ENCODE results near the gene PERM1.

Gene PERM1

DNA sequence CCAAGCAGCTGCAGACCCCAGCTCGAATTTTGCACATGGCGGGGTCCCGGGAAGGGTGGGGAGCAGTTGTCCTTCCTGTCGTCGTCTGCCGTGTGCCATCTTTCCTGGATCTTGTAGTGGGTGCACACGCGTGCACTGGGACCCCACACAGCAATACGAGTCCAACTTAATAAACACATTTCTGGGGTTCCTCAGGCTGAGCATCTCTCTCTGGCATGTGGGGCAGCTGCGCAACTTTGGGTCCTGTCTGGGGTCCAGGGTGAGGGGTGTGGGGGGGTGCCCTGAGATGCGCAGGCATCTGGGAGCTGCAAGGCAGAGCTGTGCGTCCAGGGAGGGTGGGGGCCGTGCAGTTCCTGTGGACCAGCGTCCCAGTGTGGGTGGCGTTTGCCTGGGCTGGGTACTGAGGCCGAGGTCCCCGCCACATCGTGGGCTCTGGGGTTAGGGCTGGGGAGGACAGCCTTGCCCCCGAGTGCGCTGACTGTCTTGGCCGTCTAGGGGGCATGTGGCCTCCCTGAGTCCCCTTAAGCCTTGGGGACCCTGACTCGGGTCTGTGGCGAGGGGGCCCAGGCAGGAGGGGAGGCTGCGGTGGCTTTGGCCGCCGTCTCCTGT, 16.3 kb downstream of the PERM1 start:
- no peaks in the 10 kb centered on the region for H3K36me3 ChIP-seq (ENCODE audit: control insufficient read depth in 1 of 2, insufficient read depth in 2 of 2, low read length in 2 of 2)
- no peak overlapping the region for H3K4me3 ChIP-seq (ENCODE audit: low read depth in 1 of 2, low read length in 2 of 2)
- H3K4me1 ChIP-seq (ENCODE audit: control insufficient read depth in 1 of 2, insufficient read depth in 2 of 2, low read length in 2 of 2), result peaks cover 7 to 23% of the 10 kb centered on the region in 2 donors
- H3K9me3 ChIP-seq (ENCODE audit: control insufficient read depth in 1 of 2, low read length in 2 of 2), result no peaks in the 10 kb centered on the region
- H3K27ac ChIP-seq (ENCODE audit: low read depth, low read length), result no peak overlapping the region
- H3K27me3 ChIP-seq (ENCODE audit: control insufficient read depth in 1 of 2, insufficient read depth in 2 of 2, low read length in 2 of 2), result peaks cover 19% of the 10 kb centered on the region in 2 donors
- peak overlapping the region in 1 of 2 donors; percentile 52 for H3K9ac ChIP-seq (ENCODE audit: low read depth in 1 of 2, low read length in 2 of 2)

DNA sequence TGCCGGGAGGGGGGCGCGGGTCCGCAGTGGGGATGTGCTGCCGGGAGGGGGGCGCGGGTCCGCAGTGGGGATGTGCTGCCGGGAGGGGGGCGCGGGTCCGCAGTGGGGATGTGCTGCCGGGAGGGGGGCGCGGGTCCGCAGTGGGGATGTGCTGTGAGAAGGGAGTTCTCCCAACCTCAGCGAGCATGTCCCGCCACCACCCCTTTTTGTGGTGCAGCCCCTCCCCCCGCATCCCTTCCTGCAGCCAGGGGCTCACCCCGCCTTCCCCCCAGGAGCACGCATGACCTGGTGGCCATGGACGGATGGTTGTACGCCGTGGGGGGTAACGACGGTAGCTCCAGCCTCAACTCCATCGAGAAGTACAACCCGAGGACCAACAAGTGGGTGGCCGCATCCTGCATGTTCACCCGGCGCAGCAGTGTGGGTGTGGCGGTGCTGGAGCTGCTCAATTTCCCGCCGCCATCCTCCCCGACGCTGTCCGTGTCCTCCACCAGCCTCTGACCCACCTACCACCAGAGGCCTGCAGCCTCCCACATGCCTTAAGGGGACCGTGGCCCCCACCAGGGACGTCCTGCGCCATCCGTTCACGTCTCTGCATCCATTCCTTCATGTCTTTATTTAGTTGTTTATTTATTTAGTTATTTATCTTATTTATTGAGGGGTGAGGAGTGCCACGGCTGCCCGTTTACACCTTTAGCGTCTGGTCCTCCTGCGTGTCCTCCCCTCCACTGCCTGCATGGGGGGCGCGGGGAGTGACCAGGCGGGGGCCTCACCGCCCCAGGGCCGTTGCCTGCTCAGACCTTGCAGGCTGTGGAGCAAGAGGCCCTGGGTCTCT, 17.0 kb downstream of the PERM1 start:
- no peak overlapping the region for H3K4me3 ChIP-seq (ENCODE audit: low read depth in 1 of 2, low read length in 2 of 2)
- peaks cover 7 to 23% of the 10 kb centered on the region in 2 donors for H3K4me1 ChIP-seq (ENCODE audit: control insufficient read depth in 1 of 2, insufficient read depth in 2 of 2, low read length in 2 of 2)
- no peaks in the 10 kb centered on the region for H3K9me3 ChIP-seq (ENCODE audit: control insufficient read depth in 1 of 2, low read length in 2 of 2)
- no peaks in the 10 kb centered on the region for H3K36me3 ChIP-seq (ENCODE audit: control insufficient read depth in 1 of 2, insufficient read depth in 2 of 2, low read length in 2 of 2)
- H3K9ac ChIP-seq (ENCODE audit: low read depth in 1 of 2, low read length in 2 of 2), result no peak overlapping the region
- peaks cover 19% of the 10 kb centered on the region in 2 donors for H3K27me3 ChIP-seq (ENCODE audit: control insufficient read depth in 1 of 2, insufficient read depth in 2 of 2, low read length in 2 of 2)
- no peak overlapping the region for H3K27ac ChIP-seq (ENCODE audit: low read depth, low read length)

DNA sequence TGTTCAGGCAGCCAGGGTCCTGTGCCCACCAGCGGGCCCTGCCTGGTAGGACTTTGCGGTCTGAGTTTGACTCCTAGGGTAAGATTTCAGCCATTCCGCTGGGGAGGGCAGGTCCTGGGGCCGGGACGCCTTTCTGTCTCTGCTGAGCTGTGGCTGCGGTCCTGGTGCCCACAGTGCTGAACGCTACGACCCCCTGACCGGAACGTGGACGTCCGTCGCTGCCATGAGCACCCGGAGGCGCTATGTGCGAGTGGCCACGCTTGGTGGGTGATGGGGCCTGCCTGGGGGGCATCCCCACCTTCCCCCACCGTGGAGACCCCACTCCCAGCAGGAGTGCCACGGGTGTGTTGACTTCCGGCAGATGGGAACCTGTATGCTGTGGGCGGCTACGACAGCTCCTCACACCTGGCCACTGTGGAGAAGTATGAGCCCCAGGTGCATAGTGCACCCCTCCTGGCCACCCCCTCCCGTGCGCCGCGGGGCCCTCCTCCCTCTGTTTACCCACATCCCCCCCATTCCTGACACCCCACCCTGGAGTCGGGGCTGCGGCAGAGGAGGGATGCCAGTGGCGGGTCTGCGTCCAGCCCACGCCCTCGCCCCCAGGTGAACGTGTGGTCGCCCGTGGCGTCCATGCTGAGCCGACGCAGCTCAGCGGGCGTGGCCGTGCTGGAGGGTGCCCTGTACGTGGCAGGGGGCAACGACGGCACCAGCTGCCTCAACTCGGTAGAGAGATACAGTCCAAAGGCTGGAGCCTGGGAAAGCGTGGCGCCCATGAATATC, 18.0 kb downstream of the PERM1 start:
- H3K4me3 ChIP-seq (ENCODE audit: low read depth in 1 of 2, low read length in 2 of 2), result no peak overlapping the region

DNA sequence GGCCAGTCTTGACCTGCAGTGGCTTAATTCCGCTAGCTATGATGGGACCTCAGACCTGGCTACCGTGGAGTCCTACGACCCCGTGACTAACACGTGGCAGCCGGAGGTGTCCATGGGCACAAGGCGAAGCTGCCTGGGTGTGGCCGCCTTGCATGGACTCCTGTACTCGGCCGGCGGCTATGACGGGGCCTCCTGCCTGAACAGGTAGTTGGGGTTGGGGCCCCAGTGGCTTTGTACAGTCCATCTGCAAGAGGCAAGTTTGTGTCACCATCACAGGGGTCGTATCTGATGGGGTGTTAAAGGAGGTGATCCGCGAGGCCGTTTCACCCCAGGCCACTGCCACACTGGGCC, 18.6 kb downstream of the PERM1 start:
- Histone ChIP-seq H3K27me3 (ENCODE audit: control insufficient read depth in 1 of 2, insufficient read depth in 2 of 2, low read length in 2 of 2) (peaks cover 6 to 9% of the 10 kb centered on the region in 2 donors), H3K4me3 (ENCODE audit: low read depth in 1 of 2, low read length in 2 of 2) (no peak overlapping the region), H3K36me3 (ENCODE audit: control insufficient read depth in 1 of 2, insufficient read depth in 2 of 2, low read length in 2 of 2) (no peaks in the 10 kb centered on the region), H3K9ac (ENCODE audit: low read depth in 1 of 2, low read length in 2 of 2) (no peak overlapping the region), H3K4me1 (ENCODE audit: control insufficient read depth in 1 of 2, insufficient read depth in 2 of 2, low read length in 2 of 2) (peaks cover 7 to 27% of the 10 kb centered on the region in 2 donors), H3K27ac (ENCODE audit: low read depth, low read length) (no peak overlapping the region), H3K9me3 (ENCODE audit: control insufficient read depth in 1 of 2, low read length in 2 of 2) (no peaks in the 10 kb centered on the region)

More for the DNA sequence above, 18.0 kb downstream of the PERM1 start:
- Histone ChIP-seq H3K36me3 (ENCODE audit: control insufficient read depth in 1 of 2, insufficient read depth in 2 of 2, low read length in 2 of 2) (no peaks in the 10 kb centered on the region), H3K9me3 (ENCODE audit: control insufficient read depth in 1 of 2, low read length in 2 of 2) (no peaks in the 10 kb centered on the region), H3K27me3 (ENCODE audit: control insufficient read depth in 1 of 2, insufficient read depth in 2 of 2, low read length in 2 of 2) (peaks cover 13 to 15% of the 10 kb centered on the region in 2 donors), H3K4me1 (ENCODE audit: control insufficient read depth in 1 of 2, insufficient read depth in 2 of 2, low read length in 2 of 2) (peaks cover 7 to 23% of the 10 kb centered on the region in 2 donors), H3K9ac (ENCODE audit: low read depth in 1 of 2, low read length in 2 of 2) (no peak overlapping the region), H3K27ac (ENCODE audit: low read depth, low read length) (no peak overlapping the region)

DNA sequence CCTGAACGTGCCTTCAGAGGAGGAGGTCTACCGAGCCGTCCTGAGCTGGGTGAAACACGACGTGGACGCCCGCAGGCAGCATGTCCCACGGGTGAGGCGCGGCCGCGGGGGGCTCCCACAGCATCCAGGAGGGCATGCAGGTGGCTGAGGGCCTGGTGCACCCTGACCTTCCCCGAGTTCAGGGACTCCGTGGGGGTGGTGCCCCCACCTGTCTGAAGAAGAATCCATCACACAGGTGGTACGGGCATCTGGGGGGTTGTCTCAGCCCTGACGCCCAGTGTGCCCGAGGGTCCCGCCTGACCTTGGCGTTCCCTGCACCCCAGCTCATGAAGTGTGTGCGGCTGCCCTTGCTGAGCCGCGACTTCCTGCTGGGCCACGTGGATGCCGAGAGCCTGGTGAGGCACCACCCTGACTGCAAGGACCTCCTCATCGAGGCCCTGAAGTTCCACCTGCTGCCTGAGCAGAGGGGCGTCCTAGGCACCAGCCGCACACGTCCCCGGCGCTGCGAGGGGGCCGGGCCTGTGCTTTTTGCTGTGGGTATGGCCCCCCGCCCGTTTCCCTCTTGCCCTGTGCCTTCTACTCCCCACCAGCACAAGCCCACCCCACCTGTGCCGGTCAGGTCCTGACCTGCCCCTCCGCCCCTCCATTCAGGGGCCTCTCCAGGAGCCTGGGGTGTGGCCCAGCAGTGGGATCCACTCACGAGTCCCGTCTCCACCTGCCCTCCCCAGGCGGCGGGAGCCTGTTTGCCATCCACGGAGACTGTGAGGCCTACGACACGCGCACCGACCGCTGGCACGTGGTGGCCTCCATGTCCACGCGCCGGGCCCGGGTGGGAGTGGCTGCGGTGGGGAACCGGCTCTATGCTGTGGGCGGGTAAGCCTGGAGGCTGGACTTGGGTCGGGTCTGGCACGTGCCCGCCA, 19.3 kb downstream of the PERM1 start:
- Histone ChIP-seq H3K36me3 (ENCODE audit: control insufficient read depth in 1 of 2, insufficient read depth in 2 of 2, low read length in 2 of 2) (no peaks in the 10 kb centered on the region), H3K27me3 (ENCODE audit: control insufficient read depth in 1 of 2, insufficient read depth in 2 of 2, low read length in 2 of 2) (peaks cover 0 to 7% of the 10 kb centered on the region in 2 donors), H3K4me3 (ENCODE audit: low read depth in 1 of 2, low read length in 2 of 2) (no peak overlapping the region), H3K27ac (ENCODE audit: low read depth, low read length) (no peak overlapping the region), H3K4me1 (ENCODE audit: control insufficient read depth in 1 of 2, insufficient read depth in 2 of 2, low read length in 2 of 2) (peaks cover 12 to 33% of the 10 kb centered on the region in 2 donors), H3K9me3 (ENCODE audit: control insufficient read depth in 1 of 2, low read length in 2 of 2) (no peaks in the 10 kb centered on the region), H3K9ac (ENCODE audit: low read depth in 1 of 2, low read length in 2 of 2) (no peak overlapping the region)

DNA sequence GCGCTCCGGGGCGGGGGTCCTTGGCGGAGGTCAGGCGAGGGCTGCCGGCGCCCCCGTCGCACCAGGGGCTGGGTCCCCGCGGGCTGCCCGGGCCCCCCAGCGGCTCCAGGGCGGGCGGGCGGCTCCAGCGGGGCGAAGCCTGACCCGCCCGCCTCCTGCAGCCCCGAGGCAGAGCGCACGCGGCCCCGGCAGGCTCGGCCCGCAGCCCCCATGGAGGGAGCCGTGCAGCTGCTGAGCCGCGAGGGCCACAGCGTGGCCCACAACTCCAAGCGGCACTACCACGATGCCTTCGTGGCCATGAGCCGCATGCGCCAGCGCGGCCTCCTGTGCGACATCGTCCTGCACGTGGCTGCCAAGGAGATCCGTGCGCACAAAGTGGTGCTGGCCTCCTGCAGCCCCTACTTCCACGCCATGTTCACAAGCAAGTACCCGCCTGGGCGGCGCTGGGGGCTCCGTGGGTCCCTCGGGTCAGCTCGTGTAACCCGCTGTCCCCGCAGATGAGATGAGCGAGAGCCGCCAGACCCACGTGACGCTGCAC, 20.7 kb downstream of the PERM1 start:
- Histone ChIP-seq H3K9ac (ENCODE audit: low read depth in 1 of 2, low read length in 2 of 2) (no peak overlapping the region), H3K36me3 (ENCODE audit: control insufficient read depth in 1 of 2, insufficient read depth in 2 of 2, low read length in 2 of 2) (peaks cover 4 to 10% of the 10 kb centered on the region in 2 donors), H3K27me3 (ENCODE audit: control insufficient read depth in 1 of 2, insufficient read depth in 2 of 2, low read length in 2 of 2) (no peaks in the 10 kb centered on the region), H3K4me1 (ENCODE audit: control insufficient read depth in 1 of 2, insufficient read depth in 2 of 2, low read length in 2 of 2) (peaks cover 13 to 28% of the 10 kb centered on the region in 2 donors), H3K4me3 (ENCODE audit: low read depth in 1 of 2, low read length in 2 of 2) (peak overlapping the region in 1 of 2 donors; percentile 57), H3K9me3 (ENCODE audit: control insufficient read depth in 1 of 2, low read length in 2 of 2) (no peaks in the 10 kb centered on the region), H3K27ac (ENCODE audit: low read depth, low read length) (no peak overlapping the region)

DNA sequence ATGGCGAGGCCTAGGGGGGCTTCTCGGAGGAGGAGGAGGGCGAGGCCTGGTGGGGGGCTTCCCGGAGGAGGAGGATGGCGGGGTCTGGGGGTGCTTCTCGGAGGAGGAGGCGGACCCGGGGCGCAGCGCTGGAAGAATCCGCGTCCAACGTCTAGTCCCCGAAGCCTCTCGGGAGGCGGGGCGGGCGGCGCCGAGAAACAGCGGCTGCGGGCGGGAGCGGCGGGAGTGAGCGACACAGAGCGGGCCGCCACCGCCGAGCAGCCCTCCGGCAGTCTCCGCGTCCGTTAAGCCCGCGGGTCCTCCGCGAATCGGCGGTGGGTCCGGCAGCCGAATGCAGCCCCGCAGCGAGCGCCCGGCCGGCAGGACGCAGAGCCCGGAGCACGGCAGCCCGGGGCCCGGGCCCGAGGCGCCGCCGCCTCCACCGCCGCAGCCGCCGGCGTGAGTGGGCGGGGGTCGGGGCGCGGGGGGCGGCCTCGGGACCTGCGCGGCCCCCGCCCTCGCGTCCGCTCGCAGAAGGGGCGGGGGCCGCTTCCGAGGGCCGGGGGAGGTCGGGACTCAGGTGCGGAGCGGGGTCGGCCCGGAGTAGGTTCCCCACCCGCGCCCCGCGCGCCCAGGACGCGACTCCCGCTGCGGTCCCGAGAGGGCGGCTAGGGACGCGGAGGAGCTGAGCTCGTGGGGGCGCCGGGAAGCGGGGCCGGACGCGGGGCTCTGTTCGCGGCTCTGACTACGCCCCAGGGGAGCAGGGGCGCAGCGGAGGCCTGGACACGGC, 21.3 kb downstream of the PERM1 start, which contains the start of gene KLHL17:
TSS of gene KLHL17 (plus strand) at position 222 of the 769 bp plus-strand sequence. CDS start at position 332, 110 bp downstream.
- peak within 1 kb of the TSS; percentile 22 to 57 for H3K4me3 ChIP-seq (ENCODE audit: low read depth in 1 of 2, low read length in 2 of 2)
- H3K9me3 ChIP-seq (ENCODE audit: control insufficient read depth in 1 of 2, low read length in 2 of 2), result no peaks in the 10 kb centered on the region
- peaks cover 9 to 16% of the 10 kb centered on the region in 2 donors for H3K36me3 ChIP-seq (ENCODE audit: control insufficient read depth in 1 of 2, insufficient read depth in 2 of 2, low read length in 2 of 2)
- no peak within 1 kb of the TSS for H3K9ac ChIP-seq (ENCODE audit: low read depth in 1 of 2, low read length in 2 of 2)
- no peaks in the 10 kb centered on the region for H3K27me3 ChIP-seq (ENCODE audit: control insufficient read depth in 1 of 2, insufficient read depth in 2 of 2, low read length in 2 of 2)
- no peak within 1 kb of the TSS for H3K27ac ChIP-seq (ENCODE audit: low read depth, low read length)
- peaks cover 9 to 23% of the 10 kb centered on the region in 2 donors for H3K4me1 ChIP-seq (ENCODE audit: control insufficient read depth in 1 of 2, insufficient read depth in 2 of 2, low read length in 2 of 2)

DNA sequence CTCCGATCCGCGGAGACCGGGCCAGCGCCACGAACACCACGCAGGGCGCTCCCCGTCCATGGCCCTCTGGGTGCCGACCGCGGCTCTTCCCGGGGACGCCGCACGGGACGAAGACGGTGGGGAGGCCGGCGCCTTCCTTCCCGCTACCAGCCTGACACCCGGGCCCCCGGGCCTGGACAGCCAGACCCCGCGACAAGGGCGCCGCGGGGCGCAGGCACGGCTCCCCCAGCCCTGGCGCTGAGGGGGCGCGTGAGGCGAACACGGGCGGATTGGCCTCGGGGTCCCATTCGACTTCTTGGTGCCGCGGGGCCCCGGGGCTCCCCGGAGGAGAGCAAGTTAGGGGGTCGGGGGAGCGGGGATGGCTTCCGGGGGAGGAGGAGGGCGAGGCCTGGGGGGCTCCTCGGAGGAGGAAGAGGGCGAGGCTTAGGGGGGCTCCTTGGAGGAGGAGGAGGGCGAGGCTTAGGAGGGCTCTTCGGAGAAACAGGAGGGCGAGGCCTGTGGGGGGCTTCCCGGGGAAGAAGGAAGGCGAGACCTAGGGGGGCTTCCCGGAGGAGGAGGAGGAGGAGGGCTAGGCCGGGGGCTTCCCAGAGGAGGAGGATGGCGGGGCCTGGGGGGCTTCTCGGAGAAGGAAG, 22.0 kb downstream of the PERM1 start:
- H3K4me3 ChIP-seq (ENCODE audit: low read depth in 1 of 2, low read length in 2 of 2), result peak overlapping the region; percentile 22 to 57
- no peaks in the 10 kb centered on the region for H3K27me3 ChIP-seq (ENCODE audit: control insufficient read depth in 1 of 2, insufficient read depth in 2 of 2, low read length in 2 of 2)
- no peak overlapping the region for H3K9ac ChIP-seq (ENCODE audit: low read depth in 1 of 2, low read length in 2 of 2)
- H3K27ac ChIP-seq (ENCODE audit: low read depth, low read length), result no peak overlapping the region
- no peaks in the 10 kb centered on the region for H3K9me3 ChIP-seq (ENCODE audit: control insufficient read depth in 1 of 2, low read length in 2 of 2)
- peaks cover 9 to 23% of the 10 kb centered on the region in 2 donors for H3K4me1 ChIP-seq (ENCODE audit: control insufficient read depth in 1 of 2, insufficient read depth in 2 of 2, low read length in 2 of 2)
- H3K36me3 ChIP-seq (ENCODE audit: control insufficient read depth in 1 of 2, insufficient read depth in 2 of 2, low read length in 2 of 2), result peaks cover 13 to 22% of the 10 kb centered on the region in 2 donors
